GM12878 (cell line): ENCODE measurements around the gene ZNF804A.

Source experiments
- DPF2 ChIP-seq: fragments of 450-650 bp; IDR thresholded peaks from 2 replicates; pipeline ENCODE4 v1.6.1; 2017; ENCODE audit warnings: mild to moderate bottlenecking
- ESRRA ChIP-seq: IDR thresholded peaks from 2 replicates; pipeline ENCODE4 v1.6.1; 2012; ENCODE audit warnings: mild to moderate bottlenecking, low read length, improper control_type of control experiment
- JUNB ChIP-seq: IDR thresholded peaks from 2 replicates; pipeline ENCODE4 v1.6.1; 2016; ENCODE audit warnings: antibody characterized with exemption, mild to moderate bottlenecking
- RBBP5 ChIP-seq: fragments of 200-600 bp; sonication (generic); conservative IDR thresholded peaks from 2 replicates; pipeline ENCODE4 v1.6.1; 2016
- TCF7 ChIP-seq: IDR thresholded peaks from 2 replicates; pipeline ENCODE4 v1.6.1; 2014; ENCODE audit warnings: antibody characterized with exemption, borderline replicate concordance
- TF ChIP-seq, protein P1 (sequence below), 3 experiments: IDR thresholded peaks in 2 of 3; conservative IDR thresholded peaks in 1 of 3; 2 replicates each; pipeline ENCODE4 v1.5.1; 2011; ENCODE audit warnings: low read depth in 3 of 3, low read length in 3 of 3, mild to moderate bottlenecking in 3 of 3, control low read depth in 2 of 3, moderate library complexity in 2 of 3, inconsistent platforms in 1 of 3, mixed read lengths in 1 of 3; ENCODE audit not compliant: control insufficient read depth in 2 of 3, insufficient read depth in 1 of 3; ENCODE audit errors: extremely low read depth in 1 of 3
- TF ChIP-seq, protein P2 (sequence below): IDR thresholded peaks from 2 replicates; pipeline ENCODE4 v1.6.1; 2012; ENCODE audit warnings: mild to moderate bottlenecking, low read depth, low read length

DNA sequence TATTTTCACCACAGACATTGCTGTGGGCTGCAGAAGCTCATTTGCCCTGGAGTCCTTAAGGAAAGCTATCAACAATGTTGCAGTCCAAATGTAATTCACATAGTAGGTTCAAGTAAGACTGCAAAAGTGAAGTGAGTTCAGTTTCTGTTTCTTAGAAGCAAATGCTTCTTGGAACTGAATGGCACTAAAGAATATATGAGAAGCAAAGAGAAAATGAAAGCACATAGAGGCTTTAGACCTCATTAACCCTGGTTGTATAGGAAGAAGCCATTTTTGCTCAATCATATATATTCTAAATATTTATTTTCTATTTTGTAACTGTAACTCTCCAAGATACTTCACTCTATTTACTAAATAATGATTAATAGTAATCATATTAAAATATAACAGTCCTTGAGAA is 292.0 kb downstream of the ZNF804A start:
- TF ChIP-seq JUNB (no peak), ESRRA (no peak), TCF7 (no peak), RBBP5 (no peak), DPF2 (no peak)
- TF ChIP-seq, protein P1, sequence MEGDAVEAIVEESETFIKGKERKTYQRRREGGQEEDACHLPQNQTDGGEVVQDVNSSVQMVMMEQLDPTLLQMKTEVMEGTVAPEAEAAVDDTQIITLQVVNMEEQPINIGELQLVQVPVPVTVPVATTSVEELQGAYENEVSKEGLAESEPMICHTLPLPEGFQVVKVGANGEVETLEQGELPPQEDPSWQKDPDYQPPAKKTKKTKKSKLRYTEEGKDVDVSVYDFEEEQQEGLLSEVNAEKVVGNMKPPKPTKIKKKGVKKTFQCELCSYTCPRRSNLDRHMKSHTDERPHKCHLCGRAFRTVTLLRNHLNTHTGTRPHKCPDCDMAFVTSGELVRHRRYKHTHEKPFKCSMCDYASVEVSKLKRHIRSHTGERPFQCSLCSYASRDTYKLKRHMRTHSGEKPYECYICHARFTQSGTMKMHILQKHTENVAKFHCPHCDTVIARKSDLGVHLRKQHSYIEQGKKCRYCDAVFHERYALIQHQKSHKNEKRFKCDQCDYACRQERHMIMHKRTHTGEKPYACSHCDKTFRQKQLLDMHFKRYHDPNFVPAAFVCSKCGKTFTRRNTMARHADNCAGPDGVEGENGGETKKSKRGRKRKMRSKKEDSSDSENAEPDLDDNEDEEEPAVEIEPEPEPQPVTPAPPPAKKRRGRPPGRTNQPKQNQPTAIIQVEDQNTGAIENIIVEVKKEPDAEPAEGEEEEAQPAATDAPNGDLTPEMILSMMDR (IDR thresholded peaks at IDR 0.05 in 2 of 3, conservative IDR thresholded peaks at IDR 0.05 in 1 of 3; ENCODE audit: control insufficient read depth in 2 of 3, extremely low read depth in 1 of 3, insufficient read depth in 1 of 3, low read depth in 3 of 3, low read length in 3 of 3), result no peak
- TF ChIP-seq, protein P2, sequence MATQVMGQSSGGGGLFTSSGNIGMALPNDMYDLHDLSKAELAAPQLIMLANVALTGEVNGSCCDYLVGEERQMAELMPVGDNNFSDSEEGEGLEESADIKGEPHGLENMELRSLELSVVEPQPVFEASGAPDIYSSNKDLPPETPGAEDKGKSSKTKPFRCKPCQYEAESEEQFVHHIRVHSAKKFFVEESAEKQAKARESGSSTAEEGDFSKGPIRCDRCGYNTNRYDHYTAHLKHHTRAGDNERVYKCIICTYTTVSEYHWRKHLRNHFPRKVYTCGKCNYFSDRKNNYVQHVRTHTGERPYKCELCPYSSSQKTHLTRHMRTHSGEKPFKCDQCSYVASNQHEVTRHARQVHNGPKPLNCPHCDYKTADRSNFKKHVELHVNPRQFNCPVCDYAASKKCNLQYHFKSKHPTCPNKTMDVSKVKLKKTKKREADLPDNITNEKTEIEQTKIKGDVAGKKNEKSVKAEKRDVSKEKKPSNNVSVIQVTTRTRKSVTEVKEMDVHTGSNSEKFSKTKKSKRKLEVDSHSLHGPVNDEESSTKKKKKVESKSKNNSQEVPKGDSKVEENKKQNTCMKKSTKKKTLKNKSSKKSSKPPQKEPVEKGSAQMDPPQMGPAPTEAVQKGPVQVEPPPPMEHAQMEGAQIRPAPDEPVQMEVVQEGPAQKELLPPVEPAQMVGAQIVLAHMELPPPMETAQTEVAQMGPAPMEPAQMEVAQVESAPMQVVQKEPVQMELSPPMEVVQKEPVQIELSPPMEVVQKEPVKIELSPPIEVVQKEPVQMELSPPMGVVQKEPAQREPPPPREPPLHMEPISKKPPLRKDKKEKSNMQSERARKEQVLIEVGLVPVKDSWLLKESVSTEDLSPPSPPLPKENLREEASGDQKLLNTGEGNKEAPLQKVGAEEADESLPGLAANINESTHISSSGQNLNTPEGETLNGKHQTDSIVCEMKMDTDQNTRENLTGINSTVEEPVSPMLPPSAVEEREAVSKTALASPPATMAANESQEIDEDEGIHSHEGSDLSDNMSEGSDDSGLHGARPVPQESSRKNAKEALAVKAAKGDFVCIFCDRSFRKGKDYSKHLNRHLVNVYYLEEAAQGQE, result no peak
